CD4-positive, CD25-positive, alpha-beta regulatory T cell (primary cell): ENCODE results near the gene PRSS23. TPM values are rescaled to one million over a fixed set of nuclear protein-coding genes. Genes with fewer than 3 reads are reported as not detected.

Source experiments
- ATAC-seq, 2 donors: fragments of 150-1000 bp; cut with Tn5 transposase; one replicate each; pipeline ENCODE4 v1.10.0; 2021; ENCODE audit warnings: low read depth in 2 of 2, moderate number of reproducible peaks in 2 of 2, moderate library complexity in 1 of 2
- DNase-seq, 3 donors: peaks; one replicate each; pipeline versions ENCODE4 v3.0.0 to v3.0.0-alpha.2; 2012 to 2022; ENCODE audit warnings: mixed read lengths in 1 of 3
- H3K27ac ChIP-seq: one replicate; pipeline ENCODE4 v1.7.0; 2013; ENCODE audit warnings: mild to moderate bottlenecking, low read length; ENCODE audit not compliant: insufficient read depth, poor library complexity, severe bottlenecking
- H3K27me3 ChIP-seq: one replicate; pipeline ENCODE4 v1.7.0; 2013; ENCODE audit warnings: low read length; ENCODE audit not compliant: control insufficient read depth, insufficient read depth
- H3K36me3 ChIP-seq: one replicate; pipeline ENCODE4 v1.7.0; 2013; ENCODE audit warnings: mild to moderate bottlenecking, low read length, moderate library complexity; ENCODE audit not compliant: control insufficient read depth, insufficient read depth
- H3K4me1 ChIP-seq: 2 replicates; pipeline ENCODE4 v1.7.0; 2013; ENCODE audit warnings: mild to moderate bottlenecking, low read length; ENCODE audit not compliant: insufficient read depth, control insufficient read depth, poor library complexity, severe bottlenecking
- H3K4me3 ChIP-seq: one replicate; pipeline ENCODE4 v1.7.0; 2013; ENCODE audit warnings: low read depth, mild to moderate bottlenecking, low read length, moderate library complexity
- H3K9me3 ChIP-seq, 2 experiments: 1 replicate in 1 of 2; 2 replicates in 1 of 2; pipeline ENCODE4 v1.7.0; 2013; ENCODE audit warnings: low read length in 2 of 2, mild to moderate bottlenecking in 1 of 2, moderate library complexity in 1 of 2; ENCODE audit not compliant: control insufficient read depth in 2 of 2
- H3K27ac Mint-ChIP-seq, 3 donors: one replicate each; pipeline ENCODE4 v1.8.0; 2020 to 2022; ENCODE audit warnings: mild to moderate bottlenecking in 3 of 3, mixed read lengths in 3 of 3, moderate library complexity in 2 of 3
- H3K27me3 Mint-ChIP-seq: one replicate; pipeline ENCODE4 v1.8.0; 2022; ENCODE audit warnings: mild to moderate bottlenecking, mixed read lengths
- H3K36me3 Mint-ChIP-seq: one replicate; pipeline ENCODE4 v1.8.0; 2020; ENCODE audit warnings: mixed read lengths
- H3K4me1 Mint-ChIP-seq, 4 donors: one replicate each; pipeline ENCODE4 v1.8.0; 2020 to 2022; ENCODE audit warnings: mixed read lengths in 4 of 4, mild to moderate bottlenecking in 1 of 4
- H3K4me3 Mint-ChIP-seq, 4 donors: one replicate each; pipeline ENCODE4 v1.8.0; 2020 to 2022; ENCODE audit warnings: mild to moderate bottlenecking in 4 of 4, mixed read lengths in 4 of 4, moderate library complexity in 3 of 4
- H3K9me3 Mint-ChIP-seq, 7 donors: one replicate each; pipeline ENCODE4 v1.8.0; 2020 to 2022; ENCODE audit warnings: mixed read lengths in 7 of 7, mild to moderate bottlenecking in 3 of 7, moderate library complexity in 2 of 7
- polyA plus RNA-seq, 4 donors: library from polyadenylated mRNA; unstranded; fragments of 300-500 nt; fragmentation: Illumina TruSeq; gene quantifications; one replicate each; pipeline ENCODE4 v1.2.3, GENCODE V29; 2021
- total RNA-seq: library from RNA; stranded (reverse); gene quantifications from one replicate; pipeline ENCODE4 v1.2.3, GENCODE V29; 2022

PRSS23 gene
- total and polyA plus RNA-seq, 5 donors from 2014 or later, result 0.15 to 0.20 TPM; not detected in 3

- peaks cover 56% of the 10 kb centered on the region for H3K27me3 Mint-ChIP-seq
- no peak overlapping the region for H3K27ac Mint-ChIP-seq
- Histone ChIP-seq H3K27ac (no peak overlapping the region), H3K4me1 (peaks cover 4% of the 10 kb centered on the region), H3K9me3 (no peaks in the 10 kb centered on the region), H3K4me3 (no peak overlapping the region), H3K27me3 (peaks cover 26% of the 10 kb centered on the region), H3K36me3 (no peaks in the 10 kb centered on the region)
- peaks cover 0 to 2% (median 0%) of the 10 kb centered on the region in 7 donors for H3K9me3 Mint-ChIP-seq
- H3K36me3 Mint-ChIP-seq, result no peaks in the 10 kb centered on the region
- ATAC-seq (no peak), DNase-seq (no peak)
- H3K4me1 Mint-ChIP-seq, result peaks cover 0 to 6% (median 1%) of the 10 kb centered on the region in 4 donors
- peak overlapping the region in 1 of 4 donors; percentile 35 for H3K4me3 Mint-ChIP-seq
Measured at GRCh38 chr11:86799680-86800075, 664 bp upstream of the PRSS23 start.

- H3K4me1 Mint-ChIP-seq, result peaks cover 0 to 8% (median 4%) of the 10 kb centered on the region in 4 donors
- H3K9me3 Mint-ChIP-seq, result peaks cover 0 to 2% (median 0%) of the 10 kb centered on the region in 7 donors
- Histone ChIP-seq H3K4me1 (peaks cover 4% of the 10 kb centered on the region), H3K27me3 (peaks cover 26% of the 10 kb centered on the region), H3K4me3 (no peak overlapping the region), H3K9me3 (no peaks in the 10 kb centered on the region), H3K36me3 (no peaks in the 10 kb centered on the region), H3K27ac (no peak overlapping the region)
- H3K27me3 Mint-ChIP-seq, result peaks cover 57% of the 10 kb centered on the region
- H3K36me3 Mint-ChIP-seq, result no peaks in the 10 kb centered on the region
- ATAC-seq (no peak), DNase-seq (no peak)
- H3K4me3 Mint-ChIP-seq, result peak overlapping the region in 2 of 4 donors; percentile 25 to 26
- H3K27ac Mint-ChIP-seq, result no peak overlapping the region
Measured at GRCh38 chr11:86800960-86801272, 574 bp downstream of the PRSS23 start.

- peaks cover 57% of the 10 kb centered on the region for H3K27me3 Mint-ChIP-seq
- H3K4me1 Mint-ChIP-seq, result peaks cover 0 to 11% (median 7%) of the 10 kb centered on the region in 4 donors
Measured at GRCh38 chr11:86801364-86801763, 1.0 kb downstream of the PRSS23 start.

DNA sequence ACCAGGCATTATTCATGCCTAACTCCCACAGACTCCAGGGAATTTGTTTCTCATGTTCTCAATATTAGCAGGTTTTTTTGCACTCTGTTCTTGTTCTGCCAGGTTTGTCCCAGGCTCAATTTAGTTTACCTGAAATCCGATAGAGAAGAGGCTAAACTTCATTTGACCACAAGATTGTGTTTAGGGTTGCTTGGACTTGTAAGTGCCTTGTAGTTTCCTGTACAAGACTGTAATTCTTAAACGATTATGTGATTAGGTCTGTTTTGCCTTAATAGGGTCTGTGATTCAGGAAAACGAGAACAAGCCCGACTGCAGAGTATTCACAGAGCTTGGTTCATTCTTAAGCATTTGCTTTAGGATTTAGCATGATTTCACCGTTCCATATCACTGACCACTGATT, 1.8 kb downstream of the PRSS23 start:
- Mint-ChIP-seq H3K4me1 (peaks cover 0 to 11% (median 8%) of the 10 kb centered on the region in 4 donors), H3K27ac (no peak overlapping the region), H3K4me3 (no peak overlapping the region)

More at GRCh38 chr11:86801364-86801763, 1.0 kb downstream of the PRSS23 start:
- DNase-seq (no peak), ATAC-seq (no peak)
- peaks cover 0 to 2% (median 0%) of the 10 kb centered on the region in 7 donors for H3K9me3 Mint-ChIP-seq
- H3K36me3 ChIP-seq, result no peaks in the 10 kb centered on the region
- H3K4me1 ChIP-seq, result peaks cover 4% of the 10 kb centered on the region
- no peaks in the 10 kb centered on the region for H3K9me3 ChIP-seq
- peaks cover 26% of the 10 kb centered on the region for H3K27me3 ChIP-seq
- H3K27ac ChIP-seq, result no peak overlapping the region
- H3K36me3 Mint-ChIP-seq, result no peaks in the 10 kb centered on the region
- H3K4me3 Mint-ChIP-seq, result peak overlapping the region in 1 of 4 donors; percentile 33
- no peak overlapping the region for H3K27ac Mint-ChIP-seq
- H3K4me3 ChIP-seq, result no peak overlapping the region

GRCh38 chr11:86802601-86803051, 2.3 kb downstream of the PRSS23 start:
- no peaks in the 10 kb centered on the region for H3K9me3 ChIP-seq
- H3K27ac ChIP-seq, result no peak overlapping the region
- Mint-ChIP-seq H3K36me3 (no peaks in the 10 kb centered on the region), H3K27me3 (peaks cover 47% of the 10 kb centered on the region), H3K4me3 (no peak overlapping the region), H3K9me3 (peaks cover 0 to 2% (median 0%) of the 10 kb centered on the region in 7 donors), H3K27ac (no peak overlapping the region), H3K4me1 (peaks cover 0 to 11% (median 8%) of the 10 kb centered on the region in 4 donors)
- H3K36me3 ChIP-seq, result no peaks in the 10 kb centered on the region
- no peak overlapping the region for H3K4me3 ChIP-seq
- H3K27me3 ChIP-seq, result peaks cover 24% of the 10 kb centered on the region
- ATAC-seq (no peak), DNase-seq (peak in 1 of 3 donors; percentile 43)
- H3K4me1 ChIP-seq, result peaks cover 4% of the 10 kb centered on the region

More for the DNA sequence above, 1.8 kb downstream of the PRSS23 start:
- ATAC-seq (no peak), DNase-seq (no peak)
- Histone ChIP-seq H3K4me3 (no peak overlapping the region), H3K27me3 (peaks cover 26% of the 10 kb centered on the region), H3K4me1 (peaks cover 4% of the 10 kb centered on the region), H3K9me3 (no peaks in the 10 kb centered on the region), H3K27ac (no peak overlapping the region), H3K36me3 (no peaks in the 10 kb centered on the region)
- no peaks in the 10 kb centered on the region for H3K36me3 Mint-ChIP-seq
- H3K27me3 Mint-ChIP-seq, result peaks cover 51% of the 10 kb centered on the region
- peaks cover 0 to 2% (median 0%) of the 10 kb centered on the region in 7 donors for H3K9me3 Mint-ChIP-seq

GRCh38 chr11:86803136-86804045, 3.0 kb downstream of the PRSS23 start:
- Histone ChIP-seq H3K4me1 (peaks cover 4% of the 10 kb centered on the region), H3K4me3 (no peak overlapping the region), H3K27ac (no peak overlapping the region), H3K27me3 (peaks cover 22% of the 10 kb centered on the region), H3K36me3 (no peaks in the 10 kb centered on the region), H3K9me3 (no peaks in the 10 kb centered on the region)
- H3K36me3 Mint-ChIP-seq, result no peaks in the 10 kb centered on the region
- H3K4me1 Mint-ChIP-seq, result peaks cover 0 to 11% (median 8%) of the 10 kb centered on the region in 4 donors
- H3K9me3 Mint-ChIP-seq, result peaks cover 0 to 2% (median 0%) of the 10 kb centered on the region in 7 donors
- peaks cover 43% of the 10 kb centered on the region for H3K27me3 Mint-ChIP-seq
- no peak overlapping the region for H3K4me3 Mint-ChIP-seq
- ATAC-seq (no peak), DNase-seq (no peak)
- no peak overlapping the region for H3K27ac Mint-ChIP-seq

GRCh38 chr11:86804951-86805350, 4.6 kb downstream of the PRSS23 start:
- ATAC-seq (no peak), DNase-seq (no peak)
- Mint-ChIP-seq H3K27ac (no peak overlapping the region), H3K27me3 (peaks cover 40% of the 10 kb centered on the region), H3K9me3 (peaks cover 0 to 2% (median 0%) of the 10 kb centered on the region in 7 donors), H3K4me1 (peaks cover 0 to 11% (median 8%) of the 10 kb centered on the region in 4 donors), H3K4me3 (no peak overlapping the region), H3K36me3 (no peaks in the 10 kb centered on the region)
- Histone ChIP-seq H3K27me3 (peaks cover 17% of the 10 kb centered on the region), H3K27ac (no peak overlapping the region), H3K36me3 (no peaks in the 10 kb centered on the region), H3K4me3 (no peak overlapping the region), H3K4me1 (peaks cover 1% of the 10 kb centered on the region), H3K9me3 (no peaks in the 10 kb centered on the region)
